Activated effector memory CD4-positive, alpha-beta T cell treated with anti-CD3 and anti-CD28 coated beads, Interleukin-2, amount 50 U/mL, for 16 hours (primary cell): ENCODE measurements around the gene XPO5.
A peak's percentile ranks its signal among the peaks of the same experiment; 100 is the strongest.
"Not testable (repeated sequence)": the region's sequence is repeated elsewhere in the genome, so short reads cannot be mapped to it uniquely, and the experiment has no call there.

Experiments used
- DNase-seq: peaks from one replicate; pipeline ENCODE4 v3.0.0-alpha.2; 2020

XPO5 gene

GRCh38 chr6:43582911-43583310, 7.1 kb upstream of the XPO5 start:
- no peak for DNase-seq

GRCh38 chr6:43579171-43579570, 3.3 kb upstream of the XPO5 start:
- no peak for DNase-seq

GRCh38 chr6:43578748-43579147, 2.9 kb upstream of the XPO5 start:
- no peak for DNase-seq

- DNase-seq = no peak
Measured at GRCh38 chr6:43575105-43575771, 600 bp downstream of the XPO5 start.

- DNase-seq = no peak
Measured at GRCh38 chr6:43572015-43572414, 3.8 kb downstream of the XPO5 start.

GRCh38 chr6:43570876-43571441, 4.9 kb downstream of the XPO5 start:
- no peak for DNase-seq

GRCh38 chr6:43559328-43559727, 16.5 kb downstream of the XPO5 start:
- DNase-seq = no peak

- not testable (repeated sequence) for DNase-seq
Measured at GRCh38 chr6:43557620-43558019, 18.2 kb downstream of the XPO5 start.

- no peak for DNase-seq
Measured at GRCh38 chr6:43547222-43547621, 28.6 kb downstream of the XPO5 start.

GRCh38 chr6:43544461-43544860, 31.4 kb downstream of the XPO5 start:
- no peak for DNase-seq

GRCh38 chr6:43541774-43542471, 33.9 kb downstream of the XPO5 start:
- DNase-seq = no peak

- no peak for DNase-seq
Measured at GRCh38 chr6:43540507-43540906, 35.3 kb downstream of the XPO5 start.

- not testable (repeated sequence) for DNase-seq
Measured at GRCh38 chr6:43539409-43539808, 36.4 kb downstream of the XPO5 start.

GRCh38 chr6:43538986-43539385, 36.9 kb downstream of the XPO5 start:
- DNase-seq = not testable (repeated sequence)

GRCh38 chr6:43532201-43532600, 43.6 kb downstream of the XPO5 start:
- no peak for DNase-seq

- peak; percentile 55 for DNase-seq
Measured at GRCh38 chr6:43524483-43524961, 51.3 kb downstream of the XPO5 start.

GRCh38 chr6:43523284-43523683, 52.6 kb downstream of the XPO5 start:
- no peak for DNase-seq

GRCh38 chr6:43522547-43523261, 53.1 kb downstream of the XPO5 start:
- DNase-seq = no peak

- DNase-seq = peak; percentile 12
Measured at GRCh38 chr6:43521836-43522235, 54.0 kb downstream of the XPO5 start.

- DNase-seq = no peak
Measured at GRCh38 chr6:43520097-43520496, 55.7 kb downstream of the XPO5 start.

GRCh38 chr6:43517505-43518357, 58.1 kb downstream of the XPO5 start:
- DNase-seq = no peak

GRCh38 chr6:43516697-43517504, 58.9 kb downstream of the XPO5 start, which contains the start of the genes POLR1C and YIPF3:
POLR1C (plus strand) TSS chr6:43517089; CDS start chr6:43517110, 21 bp downstream.
YIPF3 (minus strand) TSS chr6:43516926; CDS start chr6:43516807, 119 bp downstream.
- peak; percentile 99 for DNase-seq
